GM12878 (cell line): ENCODE results near the gene CSRNP2. TPM values are rescaled to one million over a fixed set of nuclear protein-coding genes. Genes with fewer than 3 reads are reported as not detected.

Source experiments
- ATAC-seq: fragments of 200-7000 bp; cut with Tn5 transposase; 3 replicates; pipeline ENCODE4 v1.9.1; 2020; ENCODE audit warnings: mild to moderate bottlenecking, moderate library complexity
- BruUV-seq: library from RNA; stranded (reverse); fragments of 400-500 nt; replicated peaks from 2 replicates; lab custom pipeline; 2021; lab: Mats Ljungman, UMichigan
- CTCF ChIA-PET: fragments of 300-600 bp; sonication (Branson Sonifier 250); formaldehyde crosslinking; extraction: SDS; loops from one replicate; lab custom pipeline; 2021; ENCODE audit warnings: inconsistent platforms; lab: Yijun Ruan, JAX
- POLR2A ChIA-PET: fragments of 350-600 bp; formaldehyde crosslinking; extraction: SDS; loops from one replicate; lab custom pipeline; 2021; ENCODE audit warnings: inconsistent platforms; lab: Charles Lee
- RAD21 ChIA-PET: fragments of 300-600 bp; sonication (Branson Sonifier 250); formaldehyde crosslinking; loops from one replicate; lab custom pipeline; 2023; ENCODE audit warnings: antibody characterized with exemption; ENCODE audit not compliant: unreplicated experiment; lab: Charles Lee
- SMC1A ChIA-PET: fragments of 300-600 bp; sonication (Branson Sonifier 250); formaldehyde crosslinking; loops from one replicate; lab custom pipeline; 2023; ENCODE audit not compliant: unreplicated experiment, uncharacterized antibody; lab: Charles Lee
- DNase-seq: peaks from one replicate; pipeline ENCODE4 v3.0.0-alpha.2; 2011; ENCODE audit warnings: low read depth, low spot score
- FAIRE-seq: peaks from 3 replicates; lab custom pipeline; 2011; peaks lifted over from hg19 to GRCh38; lab: Jason Lieb, UNC
- H2AFZ ChIP-seq: 2 replicates; pipeline ENCODE4 v1.6.0; 2011; ENCODE audit warnings: low read depth, low read length, control low read depth; ENCODE audit not compliant: control insufficient read depth
- H3K27ac ChIP-seq: 2 replicates; pipeline ENCODE4 v1.5.1; 2011; ENCODE audit warnings: control low read depth; ENCODE audit not compliant: control insufficient read depth, insufficient read depth
- H3K27me3 ChIP-seq, 2 experiments: replicated peaks in 1 of 2; 2 replicates each; pipeline versions ENCODE4 v1.6.0 to v1.6.1; 2011; ENCODE audit warnings: low read length in 1 of 2; ENCODE audit not compliant: control insufficient read depth in 2 of 2, insufficient read depth in 2 of 2
- H3K36me3 ChIP-seq, 2 experiments: 2 replicates each; pipeline ENCODE4 v1.5.1; 2011; ENCODE audit warnings: low read length in 1 of 2; ENCODE audit not compliant: control insufficient read depth in 2 of 2, insufficient read depth in 2 of 2
- H3K4me1 ChIP-seq: 2 replicates; pipeline ENCODE4 v1.6.1; 2011; ENCODE audit warnings: mild to moderate bottlenecking, low read length, moderate library complexity, mixed read lengths; ENCODE audit not compliant: control insufficient read depth, insufficient read depth
- H3K4me2 ChIP-seq: 2 replicates; pipeline ENCODE4 v1.6.0; 2011; ENCODE audit warnings: control low read depth; ENCODE audit not compliant: control insufficient read depth, insufficient read depth
- H3K4me3 ChIP-seq: fragments of 200-600 bp; sonication (generic); 2 replicates; pipeline ENCODE4 v1.5.1; 2016
- H3K79me2 ChIP-seq: 2 replicates; pipeline ENCODE4 v1.6.0; 2011; ENCODE audit warnings: low read length; ENCODE audit not compliant: control insufficient read depth, insufficient read depth
- H3K9ac ChIP-seq: 2 replicates; pipeline ENCODE4 v1.8.0; 2011; ENCODE audit warnings: low read length, control low read depth, mixed read lengths; ENCODE audit not compliant: control insufficient read depth, insufficient read depth
- H3K9me3 ChIP-seq: replicated peaks from 3 replicates; pipeline ENCODE4 v1.5.1; 2011; ENCODE audit warnings: mild to moderate bottlenecking, low read length; ENCODE audit not compliant: control insufficient read depth, insufficient read depth
- H4K20me1 ChIP-seq: 2 replicates; pipeline ENCODE4 v1.6.0; 2011; ENCODE audit not compliant: control insufficient read depth, insufficient read depth
- GATAD2B ChIP-seq: fragments of 450-650 bp; conservative IDR thresholded peaks from 2 replicates; pipeline ENCODE4 v1.6.1; 2017; ENCODE audit warnings: low read depth, mild to moderate bottlenecking, moderate library complexity
- LARP7 ChIP-seq: fragments of 450-650 bp; IDR thresholded peaks from 2 replicates; pipeline ENCODE4 v1.6.1; 2017; ENCODE audit warnings: mild to moderate bottlenecking
- MXI1 ChIP-seq: fragments of 150-350 bp; IDR thresholded peaks from 2 replicates; pipeline ENCODE4 v1.6.1; 2011; ENCODE audit warnings: low read depth, mild to moderate bottlenecking, inconsistent platforms, low read length, improper control_type of control experiment
- RCOR1 ChIP-seq: conservative IDR thresholded peaks from 2 replicates; pipeline ENCODE4 v1.6.1; 2012; ENCODE audit warnings: low read depth, low read length, improper control_type of control experiment
- SPI1 ChIP-seq: IDR thresholded peaks from 2 replicates; pipeline ENCODE4 v1.6.1; 2011; ENCODE audit warnings: low read depth, mild to moderate bottlenecking, low read length, moderate library complexity, borderline replicate concordance; ENCODE audit not compliant: insufficient read depth
- TAF1 ChIP-seq: IDR thresholded peaks from 2 replicates; pipeline ENCODE4 v1.6.1; 2011; ENCODE audit warnings: mild to moderate bottlenecking, low read depth, low read length, borderline replicate concordance
- ZNF622 ChIP-seq: fragments of 450-650 bp; IDR thresholded peaks from 2 replicates; pipeline ENCODE4 v1.6.1; 2017; ENCODE audit warnings: mild to moderate bottlenecking, inconsistent platforms
- ZSCAN29 ChIP-seq: fragments of 450-650 bp; IDR thresholded peaks from 2 replicates; pipeline ENCODE4 v1.6.1; 2017; ENCODE audit warnings: mild to moderate bottlenecking, moderate library complexity
- WGBS: methylation state at CpG from one replicate; pipeline ENCODE4 v1.1.6; 2016; ENCODE audit warnings: low lambda C conversion rate; ENCODE audit not compliant: insufficient replicate concordance, insufficient coverage; ENCODE audit errors: missing lambda C conversion rate; 5-methylcytosine and 5-hydroxymethylcytosine counted together
- in situ Hi-C: fragments of 300-500 bp; cut with MboI; formaldehyde crosslinking; loops from 9 replicates; pipeline ENCODE4 v1.14.3; 2018; ENCODE audit warnings: mixed read lengths
- intact Hi-C: fragments of 100-400 bp; cut with micrococcal nuclease; formaldehyde crosslinking; loops from one replicate; pipeline ENCODE4 v1.14.2; 2022; ENCODE audit not compliant: unreplicated experiment
- polyA plus RNA-seq, 11 experiments: library from polyadenylated mRNA; depleted of rRNA in 4 of 11; unstranded in 6 of 11; stranded (reverse) in 5 of 11; fragments of >200 nt; fragmentation: Nextera tagmentation in 4 of 11; fragmentation: Illumina TruSeq in 1 of 11; extraction: Ambion mirVana in 4 of 11; extraction: Trizol in 1 of 11; gene quantifications; 1 replicate in 1 of 11; 2 replicates in 10 of 11; pipeline versions ENCODE4 v1.2.1 to v1.2.3, GENCODE V29; 2011 to 2016; ENCODE audit warnings: inconsistent platforms in 2 of 11, missing spikeins in 2 of 11, low read depth in 1 of 11
- total RNA-seq, 4 experiments: library from RNA; depleted of rRNA in 3 of 4; stranded (reverse); fragments of >200 nt in 3 of 4; fragmentation: Illumina TruSeq in 1 of 4; extraction: Trizol in 1 of 4; gene quantifications; 2 replicates each; pipeline versions ENCODE4 v1.2.1 to v1.2.3, GENCODE V29; 2013 to 2021
- TF ChIP-seq, protein P1 (sequence below): IDR thresholded peaks from 2 replicates; pipeline ENCODE4 v1.6.1; 2011; ENCODE audit warnings: borderline replicate concordance, low read depth, mild to moderate bottlenecking, moderate library complexity, mixed read lengths, low read length; ENCODE audit not compliant: insufficient read depth; ENCODE audit errors: extremely low read length

Gene CSRNP2
- total and polyA plus RNA-seq, 10 of the 15 experiments (the other 5 are each of a cell fraction or from before 2014, with no cell fraction given), result 1.2 to 12.1 (median 6.3) TPM

DNA sequence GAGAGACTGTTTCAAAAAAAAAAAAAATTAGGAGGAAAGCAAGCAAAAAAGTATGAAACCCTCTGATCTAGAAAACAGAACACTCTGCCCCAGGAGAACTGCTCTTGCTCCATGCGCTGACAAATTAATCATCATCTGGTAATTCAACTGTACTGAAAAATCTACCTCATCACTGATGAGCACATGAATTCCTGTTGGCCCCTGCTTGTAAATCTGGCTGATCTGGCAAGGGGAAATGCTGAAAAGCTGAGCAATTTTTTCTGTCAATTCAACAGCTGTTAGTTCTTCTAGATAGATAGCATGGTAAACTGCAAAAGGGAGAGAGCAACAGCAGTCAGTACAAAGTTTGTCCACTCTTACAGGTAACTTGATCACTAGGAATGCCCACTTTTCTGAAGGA is 15.2 kb upstream of the CSRNP2 start (continued):
- no peak for TF ChIP-seq ZNF622
- no peak for TF ChIP-seq LARP7
- no peak for TF ChIP-seq ZSCAN29
- TF ChIP-seq, protein P1, sequence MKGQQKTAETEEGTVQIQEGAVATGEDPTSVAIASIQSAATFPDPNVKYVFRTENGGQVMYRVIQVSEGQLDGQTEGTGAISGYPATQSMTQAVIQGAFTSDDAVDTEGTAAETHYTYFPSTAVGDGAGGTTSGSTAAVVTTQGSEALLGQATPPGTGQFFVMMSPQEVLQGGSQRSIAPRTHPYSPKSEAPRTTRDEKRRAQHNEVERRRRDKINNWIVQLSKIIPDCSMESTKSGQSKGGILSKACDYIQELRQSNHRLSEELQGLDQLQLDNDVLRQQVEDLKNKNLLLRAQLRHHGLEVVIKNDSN, result no peak

DNA sequence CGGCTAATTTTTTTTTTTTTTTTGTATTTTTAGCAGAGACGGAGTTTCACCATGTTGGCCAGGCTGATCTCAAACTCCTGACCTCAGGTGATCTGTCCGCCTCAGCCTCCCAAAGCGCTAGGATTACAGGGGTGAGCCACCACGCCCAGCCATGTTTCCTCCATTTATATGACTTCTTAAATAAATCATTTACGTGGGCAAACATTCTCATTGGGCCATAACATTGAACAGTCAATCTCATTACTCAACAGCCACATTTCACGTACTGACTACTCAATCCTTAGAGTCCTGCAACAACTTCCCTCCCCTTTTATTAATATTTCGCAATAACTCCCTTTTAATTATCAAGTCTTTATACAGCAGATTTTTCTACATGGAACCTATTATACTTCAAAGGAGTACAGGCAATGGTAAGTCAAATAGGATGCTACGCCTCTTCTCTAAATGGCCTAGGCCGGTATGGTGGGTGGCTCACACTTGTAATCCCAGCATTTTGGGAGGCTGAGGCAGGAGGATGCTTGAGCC is 7.4 kb upstream of the CSRNP2 start:
- ATAC-seq (no peak), FAIRE-seq (no peak), DNase-seq (no peak)
- in situ Hi-C loops (no loop called here), intact Hi-C loops (no loop called here)
- no peaks in the 10 kb centered on the region for H4K20me1 ChIP-seq
- H3K9me3 ChIP-seq, result no peaks in the 10 kb centered on the region
- ChIA-PET SMC1A (interaction anchor here (0.9 kb wide), 1 partner anchor 85 kb away, joined by 3 read pairs; no protein-coding TSS in a partner anchor), CTCF (no interaction called here), RAD21 (no interaction called here), POLR2A (no interaction called here)
- H3K4me1 ChIP-seq, result peaks cover 9% of the 10 kb centered on the region; the same call in 1 of the 2 replicates
- TF ChIP-seq MXI1 (no peak), RCOR1 (no peak), TAF1 (no peak), SPI1 (no peak), GATAD2B (no peak), LARP7 (no peak)
- no peak overlapping the region for H3K27ac ChIP-seq
- no peak overlapping the region for H3K4me2 ChIP-seq
- no peak overlapping the region for H3K9ac ChIP-seq
- no peak overlapping the region for H2AFZ ChIP-seq
- H3K79me2 ChIP-seq, result no peaks in the 10 kb centered on the region
- no peak overlapping the region for H3K4me3 ChIP-seq
- no TSS peak for BruUV-seq
- 92% methylated on average over 9 of the region's 10 CpGs for WGBS
- H3K36me3 ChIP-seq, result peaks cover 1 to 9% of the 10 kb centered on the region in 2 experiments; a peak in 3 of 4 replicates
- H3K27me3 ChIP-seq, result no peaks in the 10 kb centered on the region
